Esophagus squamous epithelium (tissue), 5 donors: Measurements from ENCODE around the gene ADAM12. TPM values are rescaled to one million over a fixed set of nuclear protein-coding genes. Genes with fewer than 3 reads are reported as not detected.

Experiments
- DNase-seq: peaks from one replicate; lab custom pipeline; 2025; lab: John Stamatoyannopoulos, UW
- H3K27ac ChIP-seq, 4 donors: fragments of 200-600 bp; sonication (generic); one replicate each; pipeline ENCODE4 v1.5.1; 2016 to 2019; ENCODE audit warnings: mild to moderate bottlenecking in 1 of 4
- H3K27me3 ChIP-seq, 4 donors: fragments of 200-600 bp; sonication (generic); 1 replicate in 3 of 4; 2 replicates in 1 of 4; pipeline versions ENCODE4 v1.5.1 to v1.6.0; 2017 to 2021; ENCODE audit warnings: antibody characterized with exemption in 1 of 4
- H3K36me3 ChIP-seq, 3 donors: fragments of 200-600 bp; sonication (generic); one replicate each; pipeline ENCODE4 v1.5.1; 2016 to 2019
- H3K4me1 ChIP-seq, 3 donors: fragments of 200-600 bp; sonication (generic); one replicate each; pipeline ENCODE4 v1.5.1; 2017 to 2019
- H3K4me3 ChIP-seq, 4 donors: fragments of 200-600 bp; sonication (generic); 1 replicate in 3 of 4; 2 replicates in 1 of 4; pipeline ENCODE4 v1.5.1; 2016 to 2019; ENCODE audit warnings: mild to moderate bottlenecking in 2 of 4, moderate library complexity in 1 of 4
- H3K9me3 ChIP-seq, 3 donors: fragments of 200-600 bp; sonication (generic); one replicate each; pipeline ENCODE4 v1.5.1; 2016 to 2019
- POLR2A ChIP-seq, 4 donors: fragments of 450-650 bp; IDR thresholded peaks; one replicate each; pipeline ENCODE4 v1.6.1; 2017; ENCODE audit warnings: antibody characterized with exemption in 4 of 4, mild to moderate bottlenecking in 4 of 4, moderate library complexity in 3 of 4
- WGBS, 2 donors: methylation state at CpG; one replicate each; pipeline ENCODE4 v1.1.5; 2018; 5-methylcytosine and 5-hydroxymethylcytosine counted together
- intact Hi-C: fragments of 100-400 bp; cut with DNase I; formaldehyde crosslinking; loops from one replicate; pipeline ENCODE4 v1.15.0; 2022
- total RNA-seq, 4 donors: library from RNA; depleted of rRNA; stranded (reverse); fragments of >200 nt; gene quantifications; one replicate each; pipeline ENCODE4 v1.1.0, GENCODE V29; 2016
- TF ChIP-seq, protein P1 (sequence below), 6 experiments: fragments of 450-650 bp in 4 of 6; fragments of 200-600 bp in 2 of 6; sonication (generic) in 2 of 6; IDR thresholded peaks; one replicate each; pipeline ENCODE4 v1.5.1; 2016 to 2019; ENCODE audit warnings: antibody characterized with exemption in 6 of 6, mild to moderate bottlenecking in 4 of 6, moderate library complexity in 4 of 6
- donor health status: DM: yes; HTN: yes; CAD: no.

The ADAM12 gene
- total RNA-seq, 4 donors from 2014 or later: 0.57 to 1.1 (median 0.76) TPM; not detected in 1

- WGBS, 2 donors: 69% methylated on average over 12 of the region's 12 CpGs
- DNase-seq: no peak
- intact Hi-C loops: no loop called here
- H3K36me3 ChIP-seq: no peaks in the 10 kb centered on the region
- H3K9me3 ChIP-seq: no peaks in the 10 kb centered on the region
- no peaks in the 10 kb centered on the region for H3K4me1 ChIP-seq
- no peak overlapping the region for H3K27ac ChIP-seq
- H3K27me3 ChIP-seq: no peaks in the 10 kb centered on the region
- no peak overlapping the region for H3K4me3 ChIP-seq
- TF ChIP-seq, protein P1, sequence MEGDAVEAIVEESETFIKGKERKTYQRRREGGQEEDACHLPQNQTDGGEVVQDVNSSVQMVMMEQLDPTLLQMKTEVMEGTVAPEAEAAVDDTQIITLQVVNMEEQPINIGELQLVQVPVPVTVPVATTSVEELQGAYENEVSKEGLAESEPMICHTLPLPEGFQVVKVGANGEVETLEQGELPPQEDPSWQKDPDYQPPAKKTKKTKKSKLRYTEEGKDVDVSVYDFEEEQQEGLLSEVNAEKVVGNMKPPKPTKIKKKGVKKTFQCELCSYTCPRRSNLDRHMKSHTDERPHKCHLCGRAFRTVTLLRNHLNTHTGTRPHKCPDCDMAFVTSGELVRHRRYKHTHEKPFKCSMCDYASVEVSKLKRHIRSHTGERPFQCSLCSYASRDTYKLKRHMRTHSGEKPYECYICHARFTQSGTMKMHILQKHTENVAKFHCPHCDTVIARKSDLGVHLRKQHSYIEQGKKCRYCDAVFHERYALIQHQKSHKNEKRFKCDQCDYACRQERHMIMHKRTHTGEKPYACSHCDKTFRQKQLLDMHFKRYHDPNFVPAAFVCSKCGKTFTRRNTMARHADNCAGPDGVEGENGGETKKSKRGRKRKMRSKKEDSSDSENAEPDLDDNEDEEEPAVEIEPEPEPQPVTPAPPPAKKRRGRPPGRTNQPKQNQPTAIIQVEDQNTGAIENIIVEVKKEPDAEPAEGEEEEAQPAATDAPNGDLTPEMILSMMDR (IDR thresholded peaks at IDR 0.05): no peak
- no peak for TF ChIP-seq POLR2A (IDR thresholded peaks at IDR 0.05)
Observed at GRCh38 chr10:126268013-126268920, 120.0 kb downstream of the ADAM12 start.

DNA sequence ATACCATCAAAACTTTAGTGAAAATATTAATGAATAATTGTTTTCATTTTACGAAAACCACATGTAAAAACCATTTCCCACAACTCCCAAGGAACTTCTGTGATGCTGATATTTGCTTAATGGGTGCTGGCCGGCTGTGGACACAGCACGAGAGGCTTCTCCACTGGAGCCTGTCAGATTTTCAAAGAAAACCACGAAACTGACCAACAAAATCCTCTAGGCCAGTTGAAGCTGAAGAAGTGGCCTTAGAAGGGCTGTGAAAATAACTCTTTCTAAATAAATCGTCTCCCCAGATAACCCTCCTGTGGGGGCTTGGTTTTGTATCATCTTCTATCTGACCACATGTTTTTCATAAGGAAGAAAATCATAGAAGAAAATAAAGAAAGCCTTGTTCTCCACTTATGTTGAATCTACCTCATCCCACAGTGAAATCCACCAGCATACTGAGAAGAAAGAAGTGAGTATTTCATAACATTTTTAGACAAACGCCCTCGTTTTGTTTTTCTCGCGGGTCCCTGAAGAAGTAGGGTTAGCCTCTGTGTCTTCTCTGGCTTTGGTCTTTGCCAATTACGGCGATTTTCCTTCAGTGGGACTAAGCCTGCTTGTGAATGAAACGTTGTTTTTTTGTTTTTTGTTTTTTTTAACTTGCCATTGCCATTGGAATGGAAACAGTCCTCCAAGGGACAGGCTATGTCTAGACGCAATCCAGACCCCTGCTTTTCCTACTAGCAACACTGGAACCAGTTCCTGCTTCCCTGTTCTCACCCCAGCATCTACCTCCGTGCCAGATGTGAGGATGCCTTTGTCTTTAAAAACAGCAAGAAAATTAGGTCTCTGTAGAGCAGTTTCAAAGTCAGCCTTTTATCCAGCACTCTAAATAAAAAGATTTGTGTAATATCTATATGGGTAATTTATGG, 123.9 kb downstream of the ADAM12 start:
- no peaks in the 10 kb centered on the region for H3K9me3 ChIP-seq
- H3K36me3 ChIP-seq: no peaks in the 10 kb centered on the region
- H3K27ac ChIP-seq: no peak overlapping the region
- H3K4me3 ChIP-seq: no peak overlapping the region
- no peak for TF ChIP-seq POLR2A (IDR thresholded peaks at IDR 0.05)
- TF ChIP-seq, protein P1 (IDR thresholded peaks at IDR 0.05): no peak
- intact Hi-C loops: no loop called here
- no peaks in the 10 kb centered on the region for H3K4me1 ChIP-seq
- WGBS, 2 donors: 68% methylated on average over 14 of the region's 14 CpGs
- no peaks in the 10 kb centered on the region for H3K27me3 ChIP-seq
- no peak for DNase-seq

DNA sequence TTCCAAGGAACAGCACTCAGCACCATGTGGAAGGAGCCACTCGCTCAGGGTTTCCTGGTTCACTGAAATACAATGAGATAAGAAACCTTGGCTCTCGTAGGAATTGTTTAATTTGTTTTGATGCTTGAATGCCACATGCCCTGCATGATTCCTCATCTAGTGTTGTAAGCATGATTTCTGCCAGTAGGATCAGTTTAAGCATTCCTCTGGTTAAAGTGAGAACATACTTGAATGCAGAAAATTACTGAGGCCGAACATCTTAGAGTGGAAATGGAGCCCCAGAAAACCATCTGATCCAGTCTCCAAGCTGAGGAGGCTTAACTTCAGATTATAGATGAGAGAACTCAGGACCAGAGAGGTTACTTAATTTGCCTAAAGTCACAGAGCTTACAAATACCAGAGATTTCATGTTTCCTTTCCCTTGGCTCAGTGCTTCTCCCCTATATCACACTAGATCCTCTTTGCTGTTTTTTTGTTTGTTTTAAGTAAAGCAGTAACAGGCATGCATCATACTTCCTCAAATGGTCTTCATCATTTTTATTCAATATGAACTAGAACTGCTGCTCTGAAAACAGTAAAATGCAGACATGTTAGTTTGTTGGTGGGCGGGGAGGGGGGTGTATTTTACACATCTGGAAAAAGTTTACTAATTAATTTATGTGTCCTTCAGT, 125.1 kb downstream of the ADAM12 start:
- Histone ChIP-seq H3K9me3 (no peaks in the 10 kb centered on the region), H3K27me3 (no peaks in the 10 kb centered on the region), H3K36me3 (no peaks in the 10 kb centered on the region), H3K4me3 (no peak overlapping the region), H3K4me1 (no peaks in the 10 kb centered on the region), H3K27ac (no peak overlapping the region)
- intact Hi-C loops: no loop called here
- whole genome bisulfite sequencing, 2 donors: 46 to 69% methylated on average over 3 to 4 of the region's 4 CpGs
- TF ChIP-seq, protein P1 (IDR thresholded peaks at IDR 0.05): no peak
- no peak for TF ChIP-seq POLR2A (IDR thresholded peaks at IDR 0.05)
- DNase-seq: no peak

- intact Hi-C loops: no loop called here
- whole genome bisulfite sequencing, 2 donors: 47 to 64% methylated on average over 1 of the region's 1 CpG
- no peak for DNase-seq
- Histone ChIP-seq H3K36me3 (no peaks in the 10 kb centered on the region), H3K4me1 (no peaks in the 10 kb centered on the region), H3K4me3 (no peak overlapping the region), H3K9me3 (no peaks in the 10 kb centered on the region), H3K27ac (no peak overlapping the region), H3K27me3 (no peaks in the 10 kb centered on the region)
- TF ChIP-seq, protein P1 (IDR thresholded peaks at IDR 0.05): no peak
- TF ChIP-seq POLR2A (IDR thresholded peaks at IDR 0.05): no peak
Observed at GRCh38 chr10:126262233-126262838, 125.9 kb downstream of the ADAM12 start.
